Liver (tissue), 9 donors: ENCODE measurements around the gene TLE4. TPM values are rescaled to one million over a fixed set of nuclear protein-coding genes. Genes with fewer than 3 reads are reported as not detected.

ENCODE experiments used
- DNase-seq: peaks from one replicate; pipeline ENCODE4 v3.0.0-alpha.2; 2017; ENCODE audit warnings: low spot score
- H3K27ac ChIP-seq, 2 donors: one replicate each; pipeline ENCODE4 v1.7.0; 2013; ENCODE audit warnings: inconsistent platforms in 2 of 2, low read length in 2 of 2, control low read depth in 1 of 2, low read depth in 1 of 2, mild to moderate bottlenecking in 1 of 2
- H3K27me3 ChIP-seq, 4 donors: one replicate each; pipeline versions ENCODE4 v1.6.1 to v1.7.0; 2013; ENCODE audit warnings: low read length in 3 of 4, inconsistent platforms in 1 of 4, mild to moderate bottlenecking in 1 of 4, moderate library complexity in 1 of 4; ENCODE audit not compliant: control insufficient read depth in 4 of 4, insufficient read depth in 4 of 4
- H3K36me3 ChIP-seq, 4 donors: one replicate each; pipeline versions ENCODE4 v1.6.1 to v1.7.0; 2013; ENCODE audit warnings: low read length in 3 of 4, mild to moderate bottlenecking in 3 of 4, low read depth in 1 of 4, moderate library complexity in 1 of 4; ENCODE audit not compliant: control insufficient read depth in 4 of 4, insufficient read depth in 3 of 4
- H3K4me1 ChIP-seq, 4 donors: one replicate each; pipeline versions ENCODE4 v1.6.1 to v1.7.0; 2013; ENCODE audit warnings: low read length in 3 of 4, mild to moderate bottlenecking in 3 of 4, moderate library complexity in 1 of 4; ENCODE audit not compliant: control insufficient read depth in 4 of 4, insufficient read depth in 4 of 4
- H3K4me3 ChIP-seq, 3 donors: one replicate each; pipeline versions ENCODE4 v1.6.1 to v1.7.0; 2013; ENCODE audit warnings: low read length in 3 of 3, control low read depth in 1 of 3, low read depth in 1 of 3, mild to moderate bottlenecking in 1 of 3
- H3K9ac ChIP-seq, 2 donors: one replicate each; pipeline ENCODE4 v1.7.0; 2013; ENCODE audit warnings: low read length in 2 of 2, mild to moderate bottlenecking in 2 of 2, moderate library complexity in 2 of 2, control low read depth in 1 of 2, low read depth in 1 of 2
- H3K9me3 ChIP-seq, 4 donors: one replicate each; pipeline versions ENCODE4 v1.6.1 to v1.7.0; 2013; ENCODE audit warnings: low read length in 3 of 4; ENCODE audit not compliant: control insufficient read depth in 4 of 4
- CTCF ChIP-seq: fragments of 150-350 bp; IDR thresholded peaks from 2 replicates; pipeline ENCODE4 v1.5.1; 2017; ENCODE audit warnings: improper control_type of control experiment, low read depth, low read length; ENCODE audit not compliant: missing input control
- EGR1 ChIP-seq, 2 donors: IDR thresholded peaks; 2 replicates each; pipeline ENCODE4 v1.6.1; 2016 to 2018; ENCODE audit warnings: antibody characterized with exemption in 2 of 2, low read depth in 2 of 2
- FOXA1 ChIP-seq: IDR thresholded peaks from 2 replicates; pipeline ENCODE4 v1.6.1; 2016; ENCODE audit warnings: antibody characterized with exemption
- FOXA2 ChIP-seq: IDR thresholded peaks from 2 replicates; pipeline ENCODE4 v1.6.1; 2016; ENCODE audit warnings: antibody characterized with exemption
- GABPA ChIP-seq, 2 donors: IDR thresholded peaks in 1 of 2; conservative IDR thresholded peaks in 1 of 2; 2 replicates each; pipeline ENCODE4 v1.6.1; 2016; ENCODE audit warnings: antibody characterized with exemption in 2 of 2, mild to moderate bottlenecking in 1 of 2, moderate library complexity in 1 of 2
- HNF4A ChIP-seq, 2 donors: conservative IDR thresholded peaks; 2 replicates each; pipeline ENCODE4 v1.6.1; 2016; ENCODE audit warnings: antibody characterized with exemption in 2 of 2, mild to moderate bottlenecking in 2 of 2
- HNF4G ChIP-seq: IDR thresholded peaks from 2 replicates; pipeline ENCODE4 v1.6.1; 2016; ENCODE audit warnings: antibody characterized with exemption
- NR2F2 ChIP-seq: IDR thresholded peaks from 2 replicates; pipeline ENCODE4 v1.6.1; 2016; ENCODE audit warnings: antibody characterized with exemption
- RAD21 ChIP-seq, 2 donors: IDR thresholded peaks; 2 replicates each; pipeline ENCODE4 v1.6.1; 2016; ENCODE audit warnings: antibody characterized with exemption in 2 of 2, mild to moderate bottlenecking in 2 of 2
- RXRA ChIP-seq, 2 donors: IDR thresholded peaks; 2 replicates each; pipeline ENCODE4 v1.6.1; 2017 to 2018; ENCODE audit warnings: antibody characterized with exemption in 2 of 2, mild to moderate bottlenecking in 1 of 2
- SP1 ChIP-seq: IDR thresholded peaks from 2 replicates; pipeline ENCODE4 v1.6.1; 2018; ENCODE audit warnings: antibody characterized with exemption, mild to moderate bottlenecking
- TAF1 ChIP-seq: conservative IDR thresholded peaks from 2 replicates; pipeline ENCODE4 v1.6.1; 2016; ENCODE audit warnings: antibody characterized with exemption, mild to moderate bottlenecking
- WGBS: extraction: QIAGEN DNeasy Blood & Tissue Kit; methylation state at CpG from one replicate; pipeline ENCODE4 v1.1.7; 2013; 5-methylcytosine and 5-hydroxymethylcytosine counted together
- polyA plus RNA-seq, 2 donors: library from polyadenylated mRNA; stranded (reverse) in 1 of 2; unstranded in 1 of 2; fragments of 200-250 nt in 1 of 2; fragments of >200 nt in 1 of 2; fragmentation: Nextera tagmentation in 1 of 2; extraction: Ambion mirVana in 1 of 2; gene quantifications; one replicate each; pipeline versions ENCODE4 v1.2.1 to v1.2.3, GENCODE V29; 2013 to 2015
- total RNA-seq, 2 donors: library from RNA; depleted of rRNA; stranded (reverse); fragments of >200 nt; gene quantifications; one replicate each; pipeline ENCODE4 v1.2.3, GENCODE V29; 2014
- TF ChIP-seq, protein P1 (sequence below): IDR thresholded peaks from 2 replicates; pipeline ENCODE4 v1.6.1; 2016; ENCODE audit warnings: antibody characterized with exemption
- TF ChIP-seq, protein P2 (sequence below): IDR thresholded peaks from 2 replicates; pipeline ENCODE4 v1.6.1; 2016; ENCODE audit warnings: antibody characterized with exemption
- TF ChIP-seq, protein P3 (sequence below): IDR thresholded peaks from 2 replicates; pipeline ENCODE4 v1.6.1; 2016; ENCODE audit warnings: antibody characterized with exemption, mild to moderate bottlenecking
- donor health status: healthy.
- donor health status: healthy.
- donor health status: healthy.
- donor health status: healthy.
- donor health status: healthy.

Gene TLE4
- total and polyA plus RNA-seq, 4 donors, result 2.5 to 6.6 (median 4.7) TPM

GRCh38 chr9:79645110-79645509 is 73.3 kb downstream of the TLE4 start:
- DNase-seq, result no peak
- H3K27me3 ChIP-seq, result no peaks in the 10 kb centered on the region
- H3K9ac ChIP-seq, result no peak overlapping the region
- no peak overlapping the region for H3K27ac ChIP-seq
- H3K4me1 ChIP-seq, result no peaks in the 10 kb centered on the region
- H3K9me3 ChIP-seq, result peaks cover 0 to 4% (median 0%) of the 10 kb centered on the region in 4 donors
- no peak overlapping the region for H3K4me3 ChIP-seq
- no peaks in the 10 kb centered on the region for H3K36me3 ChIP-seq
- no peak for TF ChIP-seq GABPA (IDR thresholded peaks at IDR 0.05 in 1 of 2, conservative IDR thresholded peaks at IDR 0.05 in 1 of 2)
- no peak for TF ChIP-seq TAF1
- TF ChIP-seq, protein P1, sequence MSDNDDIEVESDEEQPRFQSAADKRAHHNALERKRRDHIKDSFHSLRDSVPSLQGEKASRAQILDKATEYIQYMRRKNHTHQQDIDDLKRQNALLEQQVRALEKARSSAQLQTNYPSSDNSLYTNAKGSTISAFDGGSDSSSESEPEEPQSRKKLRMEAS, result no peak
- TF ChIP-seq, protein P2, sequence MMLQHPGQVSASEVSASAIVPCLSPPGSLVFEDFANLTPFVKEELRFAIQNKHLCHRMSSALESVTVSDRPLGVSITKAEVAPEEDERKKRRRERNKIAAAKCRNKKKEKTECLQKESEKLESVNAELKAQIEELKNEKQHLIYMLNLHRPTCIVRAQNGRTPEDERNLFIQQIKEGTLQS, result no peak
- no peak for TF ChIP-seq SP1
- no peak for TF ChIP-seq CTCF
- TF ChIP-seq HNF4G, result no peak
- no peak for TF ChIP-seq HNF4A (conservative IDR thresholded peaks at IDR 0.05)
- no peak for TF ChIP-seq FOXA2
- TF ChIP-seq, protein P3, sequence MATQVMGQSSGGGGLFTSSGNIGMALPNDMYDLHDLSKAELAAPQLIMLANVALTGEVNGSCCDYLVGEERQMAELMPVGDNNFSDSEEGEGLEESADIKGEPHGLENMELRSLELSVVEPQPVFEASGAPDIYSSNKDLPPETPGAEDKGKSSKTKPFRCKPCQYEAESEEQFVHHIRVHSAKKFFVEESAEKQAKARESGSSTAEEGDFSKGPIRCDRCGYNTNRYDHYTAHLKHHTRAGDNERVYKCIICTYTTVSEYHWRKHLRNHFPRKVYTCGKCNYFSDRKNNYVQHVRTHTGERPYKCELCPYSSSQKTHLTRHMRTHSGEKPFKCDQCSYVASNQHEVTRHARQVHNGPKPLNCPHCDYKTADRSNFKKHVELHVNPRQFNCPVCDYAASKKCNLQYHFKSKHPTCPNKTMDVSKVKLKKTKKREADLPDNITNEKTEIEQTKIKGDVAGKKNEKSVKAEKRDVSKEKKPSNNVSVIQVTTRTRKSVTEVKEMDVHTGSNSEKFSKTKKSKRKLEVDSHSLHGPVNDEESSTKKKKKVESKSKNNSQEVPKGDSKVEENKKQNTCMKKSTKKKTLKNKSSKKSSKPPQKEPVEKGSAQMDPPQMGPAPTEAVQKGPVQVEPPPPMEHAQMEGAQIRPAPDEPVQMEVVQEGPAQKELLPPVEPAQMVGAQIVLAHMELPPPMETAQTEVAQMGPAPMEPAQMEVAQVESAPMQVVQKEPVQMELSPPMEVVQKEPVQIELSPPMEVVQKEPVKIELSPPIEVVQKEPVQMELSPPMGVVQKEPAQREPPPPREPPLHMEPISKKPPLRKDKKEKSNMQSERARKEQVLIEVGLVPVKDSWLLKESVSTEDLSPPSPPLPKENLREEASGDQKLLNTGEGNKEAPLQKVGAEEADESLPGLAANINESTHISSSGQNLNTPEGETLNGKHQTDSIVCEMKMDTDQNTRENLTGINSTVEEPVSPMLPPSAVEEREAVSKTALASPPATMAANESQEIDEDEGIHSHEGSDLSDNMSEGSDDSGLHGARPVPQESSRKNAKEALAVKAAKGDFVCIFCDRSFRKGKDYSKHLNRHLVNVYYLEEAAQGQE, result no peak
- TF ChIP-seq RAD21 (IDR thresholded peaks at IDR 0.05), result no peak
- no peak for TF ChIP-seq RXRA (IDR thresholded peaks at IDR 0.05)
- no peak for TF ChIP-seq NR2F2
- WGBS, result 97% methylated on average over 3 of the region's 3 CpGs

- H3K27ac ChIP-seq, result no peak overlapping the region
- H3K4me1 ChIP-seq, result no peaks in the 10 kb centered on the region
- H3K9ac ChIP-seq, result no peak overlapping the region
- DNase-seq, result no peak
- no peak for TF ChIP-seq HNF4A (conservative IDR thresholded peaks at IDR 0.05)
- no peak for TF ChIP-seq FOXA2
- TF ChIP-seq, protein P3, result no peak
- TF ChIP-seq, protein P2, result no peak
- no peak for TF ChIP-seq HNF4G
- TF ChIP-seq CTCF, result no peak
- TF ChIP-seq EGR1 (IDR thresholded peaks at IDR 0.05; ENCODE audit: low read depth in 2 of 2), result no peak
- TF ChIP-seq NR2F2, result no peak
- no peak for TF ChIP-seq GABPA (IDR thresholded peaks at IDR 0.05 in 1 of 2, conservative IDR thresholded peaks at IDR 0.05 in 1 of 2)
- TF ChIP-seq RAD21 (IDR thresholded peaks at IDR 0.05), result no peak
- TF ChIP-seq RXRA (IDR thresholded peaks at IDR 0.05), result no peak
- no peak for TF ChIP-seq FOXA1
- no peaks in the 10 kb centered on the region for H3K36me3 ChIP-seq
- WGBS, result 92% methylated on average over 1 of the region's 1 CpG
- no peak overlapping the region for H3K4me3 ChIP-seq
- no peaks in the 10 kb centered on the region for H3K27me3 ChIP-seq
- H3K9me3 ChIP-seq, result peaks cover 0 to 4% (median 0%) of the 10 kb centered on the region in 4 donors
Observed at GRCh38 chr9:79646096-79646495, 74.3 kb downstream of the TLE4 start.
